ENCODE results near the gene BGN. TPM values are rescaled to one million over a fixed set of nuclear protein-coding genes. Genes with fewer than 3 reads are reported as not detected.

Gene BGN
- total and polyA plus RNA-seq, 2 experiments from 2014 or later, result 0.87 to 1.8 TPM

- TF ChIP-seq EZH2 (IDR thresholded peaks at IDR 0.05; ENCODE audit: low read depth, unreplicated experiment) (no peak), NANOG (IDR thresholded peaks at IDR 0.05; ENCODE audit: borderline replicate concordance) (no peak), CREB1 (CRISPR knock-in tag; IDR thresholded peaks at IDR 0.05; ENCODE audit: low read depth) (no peak), REST (IDR thresholded peaks at IDR 0.05; ENCODE audit: unreplicated experiment) (no peak), JUNB (IDR thresholded peaks at IDR 0.05; ENCODE audit: unreplicated experiment) (no peak), STAT1 (IDR thresholded peaks at IDR 0.05; ENCODE audit: unreplicated experiment) (no peak), ZNF462 (CRISPR knock-in tag; IDR thresholded peaks at IDR 0.05) (no peak), ZNF331 (CRISPR knock-in tag; IDR thresholded peaks at IDR 0.05; ENCODE audit: low read depth) (no peak), ZNF114 (CRISPR knock-in tag; IDR thresholded peaks at IDR 0.05) (no peak), CTCF (conservative IDR thresholded peaks at IDR 0.05; ENCODE audit: low read depth in 2 of 2) (no peak), EZH2phosphoT487 (IDR thresholded peaks at IDR 0.05; ENCODE audit: unreplicated experiment) (no peak), POLR2AphosphoS5 (IDR thresholded peaks at IDR 0.05; ENCODE audit: low read depth) (no peak), ETS1 (IDR thresholded peaks at IDR 0.05) (no peak)
- ATAC-seq (no peak), DNase-seq (ENCODE audit: low spot score) (no peak)
- no peak overlapping the region for H3K27ac ChIP-seq (ENCODE audit: low read depth)
- no peak overlapping the region for H3K4me2 ChIP-seq
- H3K9me3 Mint-ChIP-seq, result no peaks in the 10 kb centered on the region
- H4K20me1 ChIP-seq (replicated peaks; ENCODE audit: insufficient read depth), result no peaks in the 10 kb centered on the region; the same call in 1 of the 2 replicates
- H2AFZ ChIP-seq, result no peak overlapping the region
- no peaks in the 10 kb centered on the region for H3K4me1 Mint-ChIP-seq
- peak overlapping the region; percentile 77; the same call in 1 of the 2 replicates for H3K27ac Mint-ChIP-seq
- H3K79me2 ChIP-seq (replicated peaks; ENCODE audit: insufficient read depth), result no peaks in the 10 kb centered on the region
- no peaks in the 10 kb centered on the region for H3K4me1 ChIP-seq (ENCODE audit: insufficient read depth)
- no peaks in the 10 kb centered on the region for H3K27me3 ChIP-seq (ENCODE audit: insufficient read depth)
- no peaks in the 10 kb centered on the region for H3F3A ChIP-seq (replicated peaks; ENCODE audit: low read depth)
- no peaks in the 10 kb centered on the region for H3K36me3 ChIP-seq (ENCODE audit: insufficient read depth)
- H3K27me3 Mint-ChIP-seq (ENCODE audit: insufficient read depth, low read depth, poor library complexity), result peaks cover 15% of the 10 kb centered on the region
- peaks cover 17% of the 10 kb centered on the region; the same call in 2 of the 3 replicates for H3K36me3 Mint-ChIP-seq (ENCODE audit: low read depth)
- H3K4me3 Mint-ChIP-seq, result no peak overlapping the region
- H3K4me3 ChIP-seq, result no peak overlapping the region
- no peaks in the 10 kb centered on the region for H3K9me2 ChIP-seq (ENCODE audit: insufficient read depth)
Measured at GRCh38 chrX:153459986-153460385, 34.8 kb upstream of the BGN start.

Measured in GM23338 (cell line).